NCI-H82 (cell line): ENCODE measurements around the gene ARHGEF4.
"Not testable (repeated sequence)": the region's sequence is repeated elsewhere in the genome, so short reads cannot be mapped to it uniquely, and the experiment has no call there.

Experiments used
- DNase-seq: peaks from one replicate; lab custom pipeline; 2025; lab: John Stamatoyannopoulos, UW

Gene ARHGEF4

DNA sequence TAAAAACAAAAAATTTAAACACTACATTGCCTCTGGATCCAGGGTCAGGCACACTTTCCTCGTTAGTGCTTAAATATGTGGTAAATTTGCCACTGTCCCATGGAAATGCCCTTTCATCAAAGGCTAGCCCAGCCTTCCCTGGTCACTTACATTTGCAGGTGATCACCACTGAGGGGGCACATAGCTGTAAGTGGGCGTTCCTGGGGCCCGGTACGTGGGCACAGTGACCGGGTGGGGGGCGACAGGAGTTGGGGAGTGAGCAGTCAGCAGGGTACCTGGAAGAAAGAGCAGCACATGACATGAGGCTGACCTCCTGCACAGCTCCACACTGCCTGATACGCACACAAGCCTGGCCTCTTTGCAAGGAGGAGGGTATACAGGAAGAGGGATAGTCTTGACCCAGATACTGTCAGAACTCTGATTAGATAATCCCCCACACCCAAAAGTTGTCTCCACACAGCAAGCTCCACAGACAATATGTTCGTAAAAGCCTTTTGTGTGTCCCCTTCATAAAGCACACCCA is 216.1 kb downstream of the ARHGEF4 start:
- no peak for DNase-seq

DNA sequence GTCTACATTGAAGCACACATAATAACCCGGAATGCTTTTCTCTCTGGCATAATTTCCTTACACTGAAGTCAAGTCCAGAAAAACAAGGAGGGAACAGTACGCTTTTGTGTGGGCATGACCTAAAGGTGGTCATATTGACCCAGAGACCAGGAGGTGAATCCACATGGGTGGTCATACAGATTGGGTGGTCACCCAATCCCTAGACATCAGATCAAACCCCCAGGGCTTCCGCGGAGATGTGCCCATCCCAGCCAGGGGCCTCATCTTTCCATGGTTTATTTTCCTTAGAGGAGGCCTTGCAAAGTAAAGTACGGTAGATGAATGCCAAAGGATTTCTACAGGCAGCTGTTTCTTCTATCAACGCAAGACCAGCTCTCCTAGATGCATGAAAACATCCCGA is 217.8 kb downstream of the ARHGEF4 start:
- no peak for DNase-seq

- no peak for DNase-seq
These were observed 218.7 kb downstream of the ARHGEF4 start for GRCh38 chr2:131055169-131056065.

GRCh38 chr2:131056204-131056931 is 219.7 kb downstream of the ARHGEF4 start:
- no peak for DNase-seq

GRCh38 chr2:131056932-131057287 is 220.2 kb downstream of the ARHGEF4 start:
- no peak for DNase-seq

GRCh38 chr2:131058214-131058843 is 221.6 kb downstream of the ARHGEF4 start:
- no peak for DNase-seq

GRCh38 chr2:131058920-131059319 is 222.2 kb downstream of the ARHGEF4 start:
- DNase-seq = no peak

DNA sequence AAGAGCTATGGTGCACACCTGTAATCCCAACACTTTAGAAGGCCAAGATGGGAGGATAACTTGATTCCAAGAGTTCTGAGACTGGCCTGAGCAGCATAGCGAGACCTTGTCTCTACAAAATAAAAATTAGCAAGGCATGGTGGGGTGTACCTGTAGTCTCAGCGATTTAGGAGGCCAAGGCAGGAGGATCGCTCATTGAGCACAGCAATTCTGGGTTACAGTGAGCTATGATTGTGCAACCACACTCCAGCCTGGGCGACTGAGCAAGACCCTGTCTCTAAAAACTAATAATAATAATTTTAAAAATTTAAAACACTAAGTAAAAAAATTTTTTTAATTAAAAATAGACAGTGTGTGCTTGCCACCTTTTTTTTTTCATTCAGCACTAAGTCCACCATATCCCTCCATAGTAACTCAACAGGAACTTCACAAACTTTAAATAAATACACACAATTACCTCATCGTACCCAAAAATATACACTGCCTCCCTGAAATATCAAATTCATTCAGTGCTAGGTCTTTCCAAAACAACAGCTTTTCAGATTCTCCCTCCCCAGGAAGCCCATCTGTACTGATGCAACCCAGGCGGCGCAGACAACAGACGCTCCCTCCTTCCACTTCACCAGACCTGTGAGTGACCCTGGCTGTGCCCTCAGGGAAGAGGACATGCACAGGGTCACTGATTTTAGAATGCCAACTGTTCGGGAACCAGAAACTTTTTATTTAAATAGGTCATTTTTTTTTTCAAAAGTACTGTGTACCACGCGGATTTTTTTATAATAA is 227.0 kb downstream of the ARHGEF4 start:
- no peak for DNase-seq

- DNase-seq = no peak
These were observed 228.1 kb downstream of the ARHGEF4 start for GRCh38 chr2:131064589-131065512.

- DNase-seq = no peak
These were observed 230.9 kb downstream of the ARHGEF4 start for GRCh38 chr2:131067465-131068125.

GRCh38 chr2:131068172-131068571 is 231.5 kb downstream of the ARHGEF4 start:
- DNase-seq = not testable (repeated sequence)

- not testable (repeated sequence) for DNase-seq
These were observed 238.9 kb downstream of the ARHGEF4 start for GRCh38 chr2:131075578-131075977.

DNA sequence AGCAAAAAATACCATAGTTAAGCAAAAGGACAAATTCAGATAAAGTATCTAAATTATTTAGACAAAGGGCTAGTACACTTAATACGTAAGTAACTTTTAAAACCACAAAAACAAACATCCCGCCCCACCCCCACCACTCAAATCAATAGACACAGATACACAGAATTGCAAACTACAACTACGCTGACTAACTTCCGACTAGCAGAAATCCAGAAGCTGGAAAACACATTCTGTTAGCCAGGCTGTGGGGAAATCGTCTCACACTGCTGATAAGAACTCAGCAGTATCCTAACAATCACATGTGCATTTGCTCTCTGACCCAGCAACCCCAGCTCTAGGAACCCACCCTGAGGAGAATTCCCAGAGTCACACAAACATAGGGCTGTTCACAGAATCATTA is 240.0 kb downstream of the ARHGEF4 start:
- no peak for DNase-seq

- no peak for DNase-seq
These were observed 240.6 kb downstream of the ARHGEF4 start for GRCh38 chr2:131077182-131077846.

- no peak for DNase-seq
These were observed 241.3 kb downstream of the ARHGEF4 start for GRCh38 chr2:131077966-131078365.

DNA sequence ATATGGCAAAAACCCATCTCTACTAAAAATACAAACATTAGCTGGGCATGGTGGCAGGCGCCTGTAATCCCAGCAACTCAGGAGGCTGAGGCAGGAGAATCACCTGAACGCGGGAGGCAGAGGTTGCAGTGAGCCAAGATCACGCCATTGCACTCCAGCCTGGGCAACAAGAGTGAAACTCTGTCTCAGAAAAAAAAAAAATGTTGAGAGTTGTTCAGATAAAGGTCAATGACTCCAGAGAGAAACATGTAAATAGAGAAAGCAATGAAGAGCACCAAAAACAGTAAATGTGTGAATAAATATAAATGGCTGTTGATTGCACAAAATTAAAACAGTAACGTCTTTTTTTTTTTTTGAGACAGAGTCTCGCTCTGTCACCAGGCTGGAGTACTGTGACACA is 243.2 kb downstream of the ARHGEF4 start:
- not testable (repeated sequence) for DNase-seq

GRCh38 chr2:131081190-131081589 is 244.5 kb downstream of the ARHGEF4 start:
- DNase-seq = no peak

DNA sequence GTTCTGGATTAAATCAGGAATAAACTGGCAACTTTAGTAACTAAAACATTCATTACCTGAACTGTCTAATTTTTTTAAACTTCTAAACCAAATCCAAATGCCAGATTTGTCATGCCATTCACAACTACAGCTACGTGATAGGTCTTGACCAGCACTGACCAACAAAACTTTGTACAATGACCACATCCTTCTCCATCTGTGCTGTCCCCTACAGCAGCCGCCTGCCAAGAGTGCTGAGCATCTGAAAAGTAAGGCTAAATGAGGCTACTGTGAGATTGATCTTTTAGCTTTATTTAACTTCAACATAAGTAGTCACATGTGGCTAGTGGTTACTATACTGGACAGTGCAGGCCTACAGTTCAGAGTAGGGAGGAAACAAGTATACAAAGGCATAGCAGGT is 248.9 kb downstream of the ARHGEF4 start:
- DNase-seq = no peak

GRCh38 chr2:131092458-131093005 is 255.8 kb downstream of the ARHGEF4 start:
- DNase-seq = no peak
